Measurements from ENCODE around the gene BNC1.

Gene BNC1

GRCh38 chr15:83299462-83299861, 15.0 kb upstream of the BNC1 start:
- TF ChIP-seq POU2F2 (IDR thresholded peaks at IDR 0.05; ENCODE audit: low read depth, low read length) (no peak), SPI1 (IDR thresholded peaks at IDR 0.05; ENCODE audit: low read depth, low read length) (no peak), POLR2A (IDR thresholded peaks at IDR 0.05; ENCODE audit: low read depth, low read length) (no peak), POLR2AphosphoS5 (IDR thresholded peaks at IDR 0.05; ENCODE audit: low read depth, low read length) (no peak), PAX5 (IDR thresholded peaks at IDR 0.05; ENCODE audit: insufficient read depth, low read length, severe bottlenecking) (no peak), TAF1 (IDR thresholded peaks at IDR 0.05; ENCODE audit: low read depth, low read length) (no peak)
- DNase-seq (ENCODE audit: insufficient read length, low spot score) (no peak), FAIRE-seq (no peak)

- no peak for FAIRE-seq
- TF ChIP-seq POU2F2 (IDR thresholded peaks at IDR 0.05; ENCODE audit: low read depth, low read length) (no peak), POLR2AphosphoS5 (IDR thresholded peaks at IDR 0.05; ENCODE audit: low read depth, low read length) (no peak), PAX5 (IDR thresholded peaks at IDR 0.05; ENCODE audit: insufficient read depth, low read length, severe bottlenecking) (no peak), POLR2A (IDR thresholded peaks at IDR 0.05; ENCODE audit: low read depth, low read length) (no peak), SPI1 (IDR thresholded peaks at IDR 0.05; ENCODE audit: low read depth, low read length) (no peak), TAF1 (IDR thresholded peaks at IDR 0.05; ENCODE audit: low read depth, low read length) (no peak)
- DNase-seq (ENCODE audit: insufficient read length, low spot score) = no peak
These were observed 11.0 kb upstream of the BNC1 start for GRCh38 chr15:83295417-83295816.

- DNase-seq (ENCODE audit: insufficient read length, low spot score) = no peak
- no peak for FAIRE-seq
- no peak for TF ChIP-seq PAX5 (IDR thresholded peaks at IDR 0.05; ENCODE audit: insufficient read depth, low read length, severe bottlenecking)
These were observed 8.7 kb upstream of the BNC1 start for GRCh38 chr15:83293201-83293600.

- FAIRE-seq = no peak
- no peak for DNase-seq (ENCODE audit: insufficient read length, low spot score)
- TF ChIP-seq TAF1 (IDR thresholded peaks at IDR 0.05; ENCODE audit: low read depth, low read length) (no peak), PAX5 (IDR thresholded peaks at IDR 0.05; ENCODE audit: insufficient read depth, low read length, severe bottlenecking) (no peak), SPI1 (IDR thresholded peaks at IDR 0.05; ENCODE audit: low read depth, low read length) (no peak), POU2F2 (IDR thresholded peaks at IDR 0.05; ENCODE audit: low read depth, low read length) (no peak), POLR2AphosphoS5 (IDR thresholded peaks at IDR 0.05; ENCODE audit: low read depth, low read length) (no peak), POLR2A (IDR thresholded peaks at IDR 0.05; ENCODE audit: low read depth, low read length) (no peak)
These were observed 7.9 kb upstream of the BNC1 start for GRCh38 chr15:83292317-83292716.

- TF ChIP-seq POU2F2 (IDR thresholded peaks at IDR 0.05; ENCODE audit: low read depth, low read length) (no peak), PAX5 (IDR thresholded peaks at IDR 0.05; ENCODE audit: insufficient read depth, low read length, severe bottlenecking) (no peak), TAF1 (IDR thresholded peaks at IDR 0.05; ENCODE audit: low read depth, low read length) (no peak), SPI1 (IDR thresholded peaks at IDR 0.05; ENCODE audit: low read depth, low read length) (no peak), POLR2AphosphoS5 (IDR thresholded peaks at IDR 0.05; ENCODE audit: low read depth, low read length) (no peak), POLR2A (IDR thresholded peaks at IDR 0.05; ENCODE audit: low read depth, low read length) (no peak)
- FAIRE-seq (no peak), DNase-seq (ENCODE audit: insufficient read length, low spot score) (no peak)
These were observed 5.8 kb upstream of the BNC1 start for GRCh38 chr15:83290236-83290635.

GRCh38 chr15:83289160-83289559, 4.7 kb upstream of the BNC1 start:
- TF ChIP-seq PAX5 (IDR thresholded peaks at IDR 0.05; ENCODE audit: insufficient read depth, low read length, severe bottlenecking) = no peak
- no peak for TF ChIP-seq POLR2A (IDR thresholded peaks at IDR 0.05; ENCODE audit: low read depth, low read length)
- no peak for TF ChIP-seq POLR2AphosphoS5 (IDR thresholded peaks at IDR 0.05; ENCODE audit: low read depth, low read length)
- TF ChIP-seq TAF1 (IDR thresholded peaks at IDR 0.05; ENCODE audit: low read depth, low read length) = no peak
- TF ChIP-seq POU2F2 (IDR thresholded peaks at IDR 0.05; ENCODE audit: low read depth, low read length) = no peak
- no peak for TF ChIP-seq SPI1 (IDR thresholded peaks at IDR 0.05; ENCODE audit: low read depth, low read length)
- FAIRE-seq = no peak
- DNase-seq (ENCODE audit: insufficient read length, low spot score) = no peak

- FAIRE-seq (no peak), DNase-seq (ENCODE audit: insufficient read length, low spot score) (no peak)
- no peak for TF ChIP-seq POU2F2 (IDR thresholded peaks at IDR 0.05; ENCODE audit: low read depth, low read length)
- TF ChIP-seq POLR2AphosphoS5 (IDR thresholded peaks at IDR 0.05; ENCODE audit: low read depth, low read length) = no peak
- TF ChIP-seq POLR2A (IDR thresholded peaks at IDR 0.05; ENCODE audit: low read depth, low read length) = no peak
- no peak for TF ChIP-seq SPI1 (IDR thresholded peaks at IDR 0.05; ENCODE audit: low read depth, low read length)
- TF ChIP-seq PAX5 (IDR thresholded peaks at IDR 0.05; ENCODE audit: insufficient read depth, low read length, severe bottlenecking) = no peak
- TF ChIP-seq TAF1 (IDR thresholded peaks at IDR 0.05; ENCODE audit: low read depth, low read length) = no peak
These were observed 3.9 kb upstream of the BNC1 start for GRCh38 chr15:83288381-83288801.

GRCh38 chr15:83287541-83288027, 3.1 kb upstream of the BNC1 start:
- DNase-seq (ENCODE audit: insufficient read length, low spot score) = no peak
- no peak for FAIRE-seq
- TF ChIP-seq PAX5 (IDR thresholded peaks at IDR 0.05; ENCODE audit: insufficient read depth, low read length, severe bottlenecking) (no peak), POLR2AphosphoS5 (IDR thresholded peaks at IDR 0.05; ENCODE audit: low read depth, low read length) (no peak), SPI1 (IDR thresholded peaks at IDR 0.05; ENCODE audit: low read depth, low read length) (no peak)

GRCh38 chr15:83285979-83286553, 1.6 kb upstream of the BNC1 start:
- TF ChIP-seq POLR2AphosphoS5 (IDR thresholded peaks at IDR 0.05; ENCODE audit: low read depth, low read length) = no peak
- no peak for TF ChIP-seq POLR2A (IDR thresholded peaks at IDR 0.05; ENCODE audit: low read depth, low read length)
- no peak for TF ChIP-seq PAX5 (IDR thresholded peaks at IDR 0.05; ENCODE audit: insufficient read depth, low read length, severe bottlenecking)
- TF ChIP-seq POU2F2 (IDR thresholded peaks at IDR 0.05; ENCODE audit: low read depth, low read length) = no peak
- no peak for TF ChIP-seq SPI1 (IDR thresholded peaks at IDR 0.05; ENCODE audit: low read depth, low read length)
- no peak for TF ChIP-seq TAF1 (IDR thresholded peaks at IDR 0.05; ENCODE audit: low read depth, low read length)
- no peak for FAIRE-seq
- DNase-seq (ENCODE audit: insufficient read length, low spot score) = no peak

- DNase-seq (ENCODE audit: insufficient read length, low spot score) (no peak), FAIRE-seq (no peak)
- TF ChIP-seq POU2F2 (IDR thresholded peaks at IDR 0.05; ENCODE audit: low read depth, low read length) (no peak), SPI1 (IDR thresholded peaks at IDR 0.05; ENCODE audit: low read depth, low read length) (no peak), PAX5 (IDR thresholded peaks at IDR 0.05; ENCODE audit: insufficient read depth, low read length, severe bottlenecking) (no peak), POLR2A (IDR thresholded peaks at IDR 0.05; ENCODE audit: low read depth, low read length) (no peak), TAF1 (IDR thresholded peaks at IDR 0.05; ENCODE audit: low read depth, low read length) (no peak)
These were observed 967 bp upstream of the BNC1 start for GRCh38 chr15:83285284-83285978.
